ENCODE data around the gene SNED1. TPM values are rescaled to one million over a fixed set of nuclear protein-coding genes. Genes with fewer than 3 reads are reported as not detected.

SNED1 gene
- total and polyA plus RNA-seq, 7 donors = 0.69 to 37.1 (median 8.3) TPM

- intact Hi-C loops (cut with DNase I) = no loop called here
- WGBS, 2 donors = 77 to 88% methylated on average over 17 of the region's 17 CpGs
- H3K4me3 ChIP-seq = no peak overlapping the region
These were observed 42.9 kb upstream of the SNED1 start for GRCh38 chr2:240955306-240956170.

GRCh38 chr2:240956171-240956934 is 42.1 kb upstream of the SNED1 start:
- H3K27ac ChIP-seq = no peak overlapping the region
- no peaks in the 10 kb centered on the region for H3K36me3 ChIP-seq
- peak; percentile 48 for DNase-seq
- WGBS, 2 donors = 74 to 78% methylated on average over 16 of the region's 16 CpGs
- intact Hi-C loops (cut with DNase I) = no loop called here
- H3K27me3 ChIP-seq = peaks cover 0 to 46% (median 0%) of the 10 kb centered on the region in 3 donors
- no peak for TF ChIP-seq EP300 (IDR thresholded peaks at IDR 0.05)
- no peak for TF ChIP-seq CTCF (IDR thresholded peaks at IDR 0.05)
- TF ChIP-seq POLR2A (IDR thresholded peaks at IDR 0.05) = no peak
- no peak for TF ChIP-seq POLR2AphosphoS5 (IDR thresholded peaks at IDR 0.05)
- no peaks in the 10 kb centered on the region for H3K9me3 ChIP-seq
- no peak overlapping the region for H3K4me3 ChIP-seq
- H3K4me1 ChIP-seq = peaks cover 0 to 11% (median 7%) of the 10 kb centered on the region in 4 donors

More at GRCh38 chr2:240955306-240956170, 42.9 kb upstream of the SNED1 start:
- peaks cover 0 to 7% (median 2%) of the 10 kb centered on the region in 4 donors for H3K4me1 ChIP-seq
- DNase-seq = peak; percentile 59
- no peak overlapping the region for H3K27ac ChIP-seq
- no peaks in the 10 kb centered on the region for H3K36me3 ChIP-seq
- TF ChIP-seq POLR2A (IDR thresholded peaks at IDR 0.05) (no peak), CTCF (IDR thresholded peaks at IDR 0.05) (no peak), EP300 (IDR thresholded peaks at IDR 0.05) (no peak), POLR2AphosphoS5 (IDR thresholded peaks at IDR 0.05) (no peak)
- peaks cover 0 to 44% (median 0%) of the 10 kb centered on the region in 3 donors for H3K27me3 ChIP-seq
- no peaks in the 10 kb centered on the region for H3K9me3 ChIP-seq

- DNase-seq = peak; percentile 46
- H3K36me3 ChIP-seq = no peaks in the 10 kb centered on the region
- no peak overlapping the region for H3K4me3 ChIP-seq
- H3K27me3 ChIP-seq = peaks cover 0 to 46% (median 0%) of the 10 kb centered on the region in 3 donors
- H3K9me3 ChIP-seq = no peaks in the 10 kb centered on the region
- intact Hi-C loops (cut with DNase I) = no loop called here
- WGBS, 2 donors = 77 to 90% methylated on average over 32 of the region's 32 CpGs
- no peak overlapping the region for H3K27ac ChIP-seq
- TF ChIP-seq POLR2AphosphoS5 (IDR thresholded peaks at IDR 0.05) (no peak), EP300 (IDR thresholded peaks at IDR 0.05) (no peak), CTCF (IDR thresholded peaks at IDR 0.05) (no peak), POLR2A (IDR thresholded peaks at IDR 0.05) (no peak)
- H3K4me1 ChIP-seq = peaks cover 0 to 14% (median 10%) of the 10 kb centered on the region in 4 donors
These were observed 41.3 kb upstream of the SNED1 start for GRCh38 chr2:240956935-240957655.

- Histone ChIP-seq H3K27ac (no peak overlapping the region), H3K4me3 (no peak overlapping the region), H3K27me3 (peaks cover 0 to 50% (median 0%) of the 10 kb centered on the region in 3 donors), H3K9me3 (no peaks in the 10 kb centered on the region), H3K4me1 (peaks cover 0 to 18% (median 13%) of the 10 kb centered on the region in 4 donors), H3K36me3 (no peaks in the 10 kb centered on the region)
- peak; percentile 35 for DNase-seq
- TF ChIP-seq CTCF (IDR thresholded peaks at IDR 0.05) (no peak), POLR2AphosphoS5 (IDR thresholded peaks at IDR 0.05) (no peak), POLR2A (IDR thresholded peaks at IDR 0.05) (no peak), EP300 (IDR thresholded peaks at IDR 0.05) (no peak)
- 67 to 73% methylated on average over 17 of the region's 17 CpGs for WGBS, 2 donors
- intact Hi-C loops (cut with DNase I) = no loop called here
These were observed 40.6 kb upstream of the SNED1 start for GRCh38 chr2:240957656-240958365.

Data from sigmoid colon (tissue), 7 donors.